Esophagus squamous epithelium (tissue), 4 donors: Measurements from ENCODE around the gene VSTM4.

Experiments used
- POLR2A ChIP-seq, 4 donors: fragments of 450-650 bp; IDR thresholded peaks; one replicate each; pipeline ENCODE4 v1.6.1; 2017; ENCODE audit warnings: antibody characterized with exemption in 4 of 4, mild to moderate bottlenecking in 4 of 4, moderate library complexity in 3 of 4
- TF ChIP-seq, protein P1 (sequence below), 6 experiments: fragments of 450-650 bp in 4 of 6; fragments of 200-600 bp in 2 of 6; sonication (generic) in 2 of 6; IDR thresholded peaks; one replicate each; pipeline ENCODE4 v1.5.1; 2016 to 2019; ENCODE audit warnings: antibody characterized with exemption in 6 of 6, mild to moderate bottlenecking in 4 of 6, moderate library complexity in 4 of 6

DNA sequence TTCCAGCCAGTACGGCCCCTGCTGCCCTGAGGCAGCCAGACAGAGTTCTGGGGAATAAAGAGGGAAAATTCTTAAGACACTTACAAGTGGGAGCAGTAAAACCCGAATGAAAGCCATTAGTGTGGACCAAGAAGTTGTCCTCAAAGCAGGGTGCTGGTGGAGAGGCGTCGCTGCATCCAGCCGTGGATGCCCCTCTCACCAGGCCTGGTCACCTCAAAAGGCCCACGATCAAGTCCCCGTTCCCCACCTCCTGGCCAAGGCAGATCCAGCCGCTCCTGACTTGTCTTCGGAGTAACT, 656 bp downstream of the VSTM4 start:
- TF ChIP-seq, protein P1, sequence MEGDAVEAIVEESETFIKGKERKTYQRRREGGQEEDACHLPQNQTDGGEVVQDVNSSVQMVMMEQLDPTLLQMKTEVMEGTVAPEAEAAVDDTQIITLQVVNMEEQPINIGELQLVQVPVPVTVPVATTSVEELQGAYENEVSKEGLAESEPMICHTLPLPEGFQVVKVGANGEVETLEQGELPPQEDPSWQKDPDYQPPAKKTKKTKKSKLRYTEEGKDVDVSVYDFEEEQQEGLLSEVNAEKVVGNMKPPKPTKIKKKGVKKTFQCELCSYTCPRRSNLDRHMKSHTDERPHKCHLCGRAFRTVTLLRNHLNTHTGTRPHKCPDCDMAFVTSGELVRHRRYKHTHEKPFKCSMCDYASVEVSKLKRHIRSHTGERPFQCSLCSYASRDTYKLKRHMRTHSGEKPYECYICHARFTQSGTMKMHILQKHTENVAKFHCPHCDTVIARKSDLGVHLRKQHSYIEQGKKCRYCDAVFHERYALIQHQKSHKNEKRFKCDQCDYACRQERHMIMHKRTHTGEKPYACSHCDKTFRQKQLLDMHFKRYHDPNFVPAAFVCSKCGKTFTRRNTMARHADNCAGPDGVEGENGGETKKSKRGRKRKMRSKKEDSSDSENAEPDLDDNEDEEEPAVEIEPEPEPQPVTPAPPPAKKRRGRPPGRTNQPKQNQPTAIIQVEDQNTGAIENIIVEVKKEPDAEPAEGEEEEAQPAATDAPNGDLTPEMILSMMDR (IDR thresholded peaks at IDR 0.05) = no peak
- no peak for TF ChIP-seq POLR2A (IDR thresholded peaks at IDR 0.05)
